GM19372 (cell line): ENCODE measurements around the gene TBCD.

ENCODE experiments used
- ATAC-seq: cut with Tn5 transposase; IDR thresholded peaks from one replicate; pipeline ENCODE4 v1.9.1; 2021; ENCODE audit warnings: mild to moderate bottlenecking, low read depth, moderate library complexity; ENCODE audit not compliant: unreplicated experiment

TBCD gene

DNA sequence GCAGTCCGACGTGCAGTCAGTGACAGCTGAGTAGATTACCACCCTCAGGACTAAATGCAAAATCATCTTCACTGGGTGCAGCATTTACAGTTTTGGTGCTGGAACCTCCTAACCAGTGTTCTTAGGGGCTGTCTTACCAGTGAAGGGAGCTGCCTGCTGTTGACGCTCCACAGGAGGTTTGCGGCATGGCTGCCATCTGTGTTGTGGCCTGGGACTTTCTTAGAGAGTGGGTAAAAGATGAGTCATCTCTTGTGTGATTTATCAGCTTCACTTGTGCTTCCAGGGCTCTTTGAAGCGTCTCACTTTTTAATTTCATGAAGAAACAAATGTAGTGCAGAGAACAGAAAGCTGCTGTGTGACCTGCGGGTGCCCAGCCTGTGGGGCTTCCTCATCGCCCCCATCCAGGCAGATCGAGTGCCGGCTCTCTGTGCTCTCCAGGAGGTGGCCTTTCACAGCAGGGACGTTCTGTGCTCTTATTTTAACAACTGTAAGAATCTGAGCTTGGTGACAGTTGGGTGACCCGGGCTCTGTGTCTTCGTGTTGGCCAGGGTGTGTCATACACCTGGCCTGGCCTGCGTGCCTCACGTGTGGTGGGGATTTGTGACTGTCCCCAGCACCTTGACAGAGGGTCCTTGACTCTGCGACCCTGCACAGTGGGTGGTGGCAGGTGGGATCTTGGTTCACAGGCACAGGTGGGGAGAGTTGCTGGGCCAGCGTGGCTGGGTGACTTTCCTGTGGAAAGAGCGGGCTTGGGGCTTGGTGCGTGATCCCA lies 112.3 kb downstream of the TBCD start:
- ATAC-seq, result peak; percentile 64

DNA sequence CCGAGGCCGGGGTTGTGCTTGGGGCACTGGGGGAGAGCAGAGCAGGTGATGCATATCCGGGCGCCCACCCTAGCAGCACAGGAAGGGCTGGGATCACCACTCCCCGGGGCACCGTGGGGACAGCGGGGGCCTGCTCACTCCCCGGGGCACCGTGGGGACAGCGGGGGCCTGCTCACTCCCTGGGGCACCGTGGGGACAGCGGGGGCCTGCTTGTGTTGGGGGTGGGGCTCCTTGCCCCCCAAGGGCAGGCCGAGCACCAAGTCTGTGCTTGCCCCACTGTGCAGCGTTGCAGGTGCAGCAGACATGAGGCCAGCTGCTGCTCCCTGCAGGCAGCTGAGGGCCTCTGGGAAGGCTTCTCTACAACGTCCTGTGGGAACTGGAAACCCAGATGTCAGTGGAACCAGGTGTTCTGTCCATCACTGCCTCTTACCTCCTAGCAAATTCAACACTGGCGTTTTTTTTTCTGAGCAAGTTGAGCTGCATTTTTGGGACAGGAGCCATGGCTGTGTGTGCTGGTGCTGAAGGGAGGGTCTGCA lies 112.9 kb downstream of the TBCD start:
- no peak for ATAC-seq

DNA sequence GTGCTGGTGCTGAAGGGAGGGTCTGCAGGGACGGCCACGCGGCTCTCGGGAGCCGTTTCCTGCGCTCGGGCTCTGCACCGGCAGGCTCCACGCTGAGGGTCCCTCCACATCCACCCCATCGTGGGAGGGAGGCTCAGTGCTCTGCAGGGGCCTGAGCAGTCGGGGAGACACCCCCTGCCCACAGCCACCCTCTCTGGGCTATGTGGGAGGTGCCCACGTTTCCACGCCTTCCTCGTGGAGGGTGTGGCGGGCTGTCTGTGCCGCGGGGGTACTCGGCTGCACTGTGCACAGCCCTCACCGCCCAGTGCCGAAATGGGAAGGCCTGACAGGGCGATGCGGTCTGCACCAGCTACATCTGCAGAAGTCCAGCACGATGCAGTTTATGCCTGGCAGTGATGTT lies 113.4 kb downstream of the TBCD start:
- no peak for ATAC-seq

DNA sequence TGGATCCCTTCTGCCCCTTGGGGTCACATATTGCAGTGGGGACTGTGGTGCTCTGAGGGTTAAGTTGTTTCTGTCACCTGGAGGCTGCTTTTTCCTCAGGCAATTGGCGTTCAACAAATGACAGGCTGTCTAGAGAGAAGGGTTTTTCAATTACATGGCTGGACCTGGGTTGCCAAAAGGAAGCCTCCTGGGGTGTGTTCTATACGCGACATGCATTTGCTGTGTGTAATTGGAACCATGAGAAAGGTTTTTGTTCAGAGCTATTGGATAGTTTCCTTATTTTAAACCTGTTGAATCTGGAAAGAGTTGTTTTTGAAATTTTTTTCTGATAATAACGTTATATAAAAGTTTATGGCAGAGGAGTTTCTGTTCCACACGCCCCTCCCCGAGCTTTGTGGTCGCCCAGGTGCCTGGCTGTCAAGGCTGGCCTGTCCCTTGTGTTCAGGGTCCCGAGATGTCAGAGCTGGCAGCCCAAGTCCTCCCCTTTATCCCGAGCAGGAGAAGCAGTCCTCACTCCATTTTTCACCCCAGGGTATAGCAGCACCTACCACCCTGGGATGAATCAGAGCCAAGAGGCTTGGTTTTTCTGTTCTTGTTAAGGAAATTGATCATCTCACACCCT lies 114.0 kb downstream of the TBCD start:
- no peak for ATAC-seq

DNA sequence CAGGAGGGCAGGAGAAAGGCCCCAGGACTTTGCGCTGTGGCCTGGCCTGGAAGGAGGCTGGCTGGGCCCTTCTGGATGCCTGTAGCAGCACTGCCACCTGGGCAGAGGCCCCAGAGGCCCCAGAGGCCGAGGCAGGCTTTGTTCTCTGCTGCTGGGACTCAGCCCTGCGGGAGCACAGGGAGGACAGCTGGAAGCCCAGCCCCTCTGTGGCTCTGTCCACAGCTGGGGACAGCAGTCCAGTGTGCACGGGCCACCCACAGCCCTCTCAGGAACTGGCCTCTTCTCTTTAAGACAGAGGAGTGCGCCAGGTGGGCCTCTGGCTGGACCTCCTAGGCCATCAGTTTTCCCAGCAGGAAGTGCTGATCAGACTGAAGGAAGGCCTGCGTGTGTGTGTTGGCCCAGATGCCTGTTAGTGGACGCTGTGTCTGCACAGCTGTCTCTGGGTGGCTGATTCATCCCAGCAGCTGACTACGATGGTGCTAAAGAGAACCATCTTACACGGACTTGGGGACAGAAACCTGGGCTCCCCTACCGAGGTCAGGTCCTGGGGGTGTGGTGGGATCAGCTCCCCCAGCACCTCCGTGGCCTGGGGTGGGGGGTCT lies 114.8 kb downstream of the TBCD start:
- ATAC-seq, result no peak

DNA sequence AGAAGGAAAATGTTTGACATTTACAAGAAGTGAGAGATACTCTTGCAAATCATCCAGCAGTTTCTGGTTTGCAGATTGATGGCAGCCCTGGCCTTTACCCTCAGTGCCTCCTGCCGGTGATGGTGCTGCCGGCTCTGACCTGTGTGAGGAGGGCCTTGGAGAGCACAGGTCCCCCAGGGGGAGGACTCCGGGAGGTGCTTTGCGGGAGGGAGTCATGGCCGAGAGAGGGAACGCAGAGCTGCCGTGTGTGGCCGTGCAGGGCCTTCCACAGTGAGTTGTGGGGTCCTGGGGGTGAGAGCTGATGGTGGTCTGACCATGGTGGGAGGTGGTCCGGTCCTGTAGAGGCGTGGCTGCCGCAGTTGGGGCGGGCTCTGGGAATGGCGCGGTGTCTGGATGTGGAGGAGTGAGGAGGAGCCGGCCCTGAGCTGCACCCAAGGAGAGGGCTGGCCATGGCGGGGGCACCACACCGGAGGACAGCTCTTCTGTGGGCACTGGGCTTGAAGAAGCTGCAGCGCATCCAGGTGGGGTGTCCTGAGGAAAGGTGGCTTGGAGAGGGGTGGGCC lies 116.0 kb downstream of the TBCD start:
- no peak for ATAC-seq

DNA sequence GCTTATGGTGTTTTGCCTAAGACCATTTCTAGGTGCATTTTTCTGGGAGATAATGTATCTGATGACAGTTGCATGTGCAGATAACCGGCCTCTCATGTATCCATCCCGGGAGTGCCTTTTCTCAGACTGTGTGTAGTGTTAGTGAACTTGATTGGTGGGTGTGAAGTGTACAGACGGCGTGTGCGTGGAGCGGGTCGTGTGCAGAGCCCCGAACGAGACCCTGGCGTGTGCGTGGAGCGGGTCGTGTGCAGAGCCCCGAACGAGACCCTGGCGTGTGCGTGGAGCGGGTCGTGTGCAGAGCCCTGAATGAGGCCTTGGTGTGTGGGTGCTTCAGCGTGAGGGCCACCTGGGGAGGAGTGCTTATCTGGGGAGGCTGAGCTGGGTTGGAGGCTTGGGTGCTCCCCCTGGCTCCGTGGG lies 116.9 kb downstream of the TBCD start:
- ATAC-seq, result no peak

DNA sequence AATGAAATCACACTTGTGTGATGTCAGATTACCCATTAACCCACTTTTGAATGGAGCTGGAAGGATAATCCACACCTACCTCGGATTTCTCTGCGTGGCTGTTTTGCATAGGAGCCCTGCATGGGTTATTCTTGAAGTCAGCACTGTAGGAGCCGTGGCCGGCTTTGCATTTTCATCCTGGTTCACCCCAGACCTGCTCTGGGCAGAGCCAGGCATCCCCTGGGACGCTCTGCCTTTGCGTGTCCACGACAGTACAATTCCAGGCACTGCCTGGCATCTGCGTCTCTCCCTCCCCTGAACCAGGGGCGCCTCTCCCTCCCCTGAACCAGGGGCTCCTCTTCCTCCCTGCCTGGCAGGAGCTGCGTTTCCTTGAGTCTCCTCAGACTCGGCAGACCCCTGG lies 117.7 kb downstream of the TBCD start:
- no peak for ATAC-seq

DNA sequence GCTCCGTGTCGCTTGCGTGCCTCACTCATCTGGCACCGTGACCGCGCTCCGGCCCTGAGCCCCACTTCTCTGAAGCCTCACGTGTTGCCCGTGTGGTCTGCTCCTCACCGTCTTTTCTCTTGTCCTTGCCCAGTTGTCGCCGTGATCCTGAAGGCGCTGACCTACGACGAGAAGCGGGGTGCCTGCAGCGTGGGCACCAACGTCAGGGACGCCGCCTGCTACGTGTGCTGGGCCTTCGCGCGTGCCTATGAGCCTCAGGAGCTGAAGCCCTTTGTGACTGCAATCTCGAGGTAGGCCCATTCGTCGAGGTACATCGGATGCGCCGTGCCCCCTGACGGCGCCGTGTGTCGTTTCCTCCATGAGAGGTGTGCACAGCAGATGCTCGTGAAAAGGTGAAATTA lies 118.2 kb downstream of the TBCD start:
- ATAC-seq, result no peak

DNA sequence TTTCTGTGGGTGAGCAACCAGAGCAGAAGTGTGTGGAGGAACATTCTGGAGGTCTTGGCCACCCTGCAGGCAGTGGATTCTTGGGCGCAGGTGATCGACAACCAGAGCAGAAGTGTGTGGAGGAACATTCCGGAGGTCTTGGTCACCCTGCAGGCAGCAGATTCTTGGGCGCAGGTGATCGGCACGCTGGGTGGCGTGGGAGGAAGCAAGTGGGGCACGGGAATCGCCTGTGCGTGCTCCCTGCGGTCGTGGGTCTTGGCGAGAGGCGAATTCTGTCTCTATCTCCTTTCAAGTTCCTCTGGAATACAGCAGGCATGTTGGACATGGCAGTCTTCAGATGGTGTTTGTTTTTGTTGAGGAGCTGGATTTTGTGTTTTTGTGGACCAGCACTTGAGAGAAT lies 118.7 kb downstream of the TBCD start:
- no peak for ATAC-seq

DNA sequence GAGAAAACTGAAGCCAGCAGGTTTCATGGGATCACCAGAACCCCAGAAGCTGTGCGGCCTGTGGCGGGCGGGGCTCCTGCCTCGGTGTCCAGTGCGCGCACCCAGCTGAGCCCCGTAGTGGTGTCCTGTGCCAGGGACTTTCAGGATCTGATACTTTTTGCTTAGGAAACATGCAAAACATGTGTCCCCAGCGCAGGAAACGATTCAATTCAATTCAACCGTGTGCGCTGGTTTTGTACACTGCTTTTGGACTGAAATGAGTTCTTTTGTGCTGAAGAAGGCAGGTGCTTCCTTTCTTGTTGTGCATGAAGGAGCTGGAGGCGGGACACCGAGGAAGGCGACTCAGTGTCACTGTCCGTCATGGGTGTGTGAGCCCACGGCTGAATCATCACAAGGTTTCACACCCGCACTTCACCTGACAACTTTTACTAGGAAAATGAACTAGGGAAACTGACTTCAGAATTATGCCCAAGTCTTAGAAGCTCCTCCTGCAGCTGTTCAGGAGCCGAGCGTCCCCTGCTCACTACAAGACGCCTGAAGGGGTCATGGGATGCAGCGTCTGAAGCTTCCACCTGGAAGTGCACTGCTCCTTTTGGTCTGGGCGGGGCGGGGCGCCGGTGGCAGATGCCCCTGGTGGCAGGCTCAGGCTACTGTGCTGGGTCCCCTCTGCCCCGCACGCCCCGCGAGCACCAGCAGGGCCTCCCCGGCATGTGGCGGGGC lies 119.4 kb downstream of the TBCD start:
- no peak for ATAC-seq

DNA sequence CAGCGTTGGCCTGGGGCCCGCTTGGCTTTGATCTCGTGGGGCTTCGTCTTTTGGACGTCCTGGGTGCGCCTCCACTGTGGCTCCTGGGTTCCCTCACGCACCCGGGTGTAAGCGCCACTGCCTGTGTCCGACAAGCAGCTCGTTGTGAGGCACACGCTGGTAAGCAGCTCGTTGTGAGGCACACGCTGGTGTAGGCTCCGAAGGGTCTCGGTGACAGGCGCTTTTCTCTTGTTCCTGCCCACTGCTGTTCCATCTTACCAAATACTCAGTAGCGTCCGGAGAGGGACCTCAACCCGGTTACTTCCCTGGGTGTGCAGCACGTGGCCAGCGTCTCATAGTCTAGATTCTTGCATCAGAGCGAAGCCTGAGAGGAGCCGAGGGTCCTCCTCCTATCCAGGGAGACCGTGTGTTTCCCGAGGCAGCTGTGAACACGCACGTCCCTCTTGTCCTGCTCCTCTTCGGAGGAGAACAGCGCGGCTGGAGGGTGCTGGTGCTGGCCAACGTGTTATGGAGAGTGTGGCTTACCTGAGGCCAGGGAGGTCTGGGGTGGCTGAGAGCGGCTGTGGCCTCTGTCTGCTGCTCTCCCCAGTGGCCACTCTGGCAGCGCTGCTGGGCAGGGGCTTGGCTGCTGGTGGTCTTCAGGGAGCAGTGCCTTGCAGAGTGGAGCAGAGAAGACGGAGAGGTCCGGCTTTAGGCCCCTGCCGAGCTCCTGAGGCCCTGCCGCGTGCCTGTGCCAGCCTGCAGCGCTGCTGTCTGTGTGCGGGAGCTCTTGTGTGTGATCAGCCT lies 120.1 kb downstream of the TBCD start:
- no peak for ATAC-seq

DNA sequence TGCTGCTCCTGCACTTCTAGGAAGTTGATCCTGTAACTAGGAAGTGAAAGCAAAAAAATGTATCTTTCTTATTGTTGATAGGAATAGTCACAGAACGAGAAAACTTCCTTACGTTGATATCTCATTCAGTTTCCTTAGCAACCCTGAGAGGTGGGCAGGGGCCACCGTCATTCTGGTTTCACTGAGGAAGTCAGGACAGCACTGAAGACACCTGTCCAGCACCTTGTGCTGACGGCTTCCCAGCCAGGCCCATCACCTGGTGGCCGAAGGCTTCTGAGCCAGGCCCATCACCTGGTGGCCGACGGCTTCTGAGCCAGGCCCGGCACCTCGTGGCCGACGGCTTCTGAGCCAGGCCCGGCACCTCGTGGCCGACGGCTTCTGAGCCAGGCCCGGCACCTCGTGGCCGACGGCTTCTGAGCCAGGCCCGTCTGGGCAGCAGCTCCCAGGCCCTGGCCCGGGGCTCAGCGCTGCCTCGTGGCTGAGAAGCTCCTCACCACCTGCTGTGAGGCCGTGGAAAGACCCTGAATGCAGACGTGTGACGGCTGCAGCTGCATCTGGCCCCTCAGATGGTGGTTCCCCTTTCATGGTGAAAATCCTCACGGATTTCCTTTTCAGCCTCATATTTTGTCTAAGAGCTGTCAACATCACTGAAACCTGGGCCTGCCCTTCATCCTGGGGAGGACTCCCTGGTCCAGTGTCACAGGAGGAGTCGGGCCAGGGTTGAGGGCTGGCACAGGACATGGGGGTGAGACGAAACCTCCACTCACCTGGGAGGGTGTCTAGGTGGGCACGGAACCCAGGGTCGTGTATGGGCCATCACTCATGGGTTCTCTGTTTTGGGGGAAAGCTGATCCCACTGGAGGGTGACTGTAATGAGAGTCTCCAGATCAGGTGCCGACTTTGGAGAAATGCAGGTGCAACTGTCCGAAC lies 121.0 kb downstream of the TBCD start:
- ATAC-seq, result no peak

DNA sequence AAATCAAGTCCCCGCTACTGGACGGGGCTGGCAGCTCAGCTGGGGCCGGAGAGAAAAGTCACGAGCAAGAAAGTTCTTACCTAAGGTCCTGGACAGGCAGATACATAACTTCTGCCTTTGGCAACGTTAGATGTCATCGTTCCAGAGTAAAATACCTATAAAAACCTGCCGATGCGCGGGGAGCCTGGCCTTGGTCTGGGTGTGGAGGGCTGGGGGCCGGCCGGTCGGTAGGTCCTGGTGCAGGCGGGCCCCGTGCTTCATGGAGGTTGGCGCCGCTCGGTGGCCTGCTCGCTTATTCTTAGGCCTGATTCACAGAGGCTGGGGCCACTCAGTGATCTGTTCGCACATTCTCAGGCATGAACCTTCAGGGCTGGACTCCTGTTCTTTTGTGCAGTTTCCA lies 121.7 kb downstream of the TBCD start:
- no peak for ATAC-seq

DNA sequence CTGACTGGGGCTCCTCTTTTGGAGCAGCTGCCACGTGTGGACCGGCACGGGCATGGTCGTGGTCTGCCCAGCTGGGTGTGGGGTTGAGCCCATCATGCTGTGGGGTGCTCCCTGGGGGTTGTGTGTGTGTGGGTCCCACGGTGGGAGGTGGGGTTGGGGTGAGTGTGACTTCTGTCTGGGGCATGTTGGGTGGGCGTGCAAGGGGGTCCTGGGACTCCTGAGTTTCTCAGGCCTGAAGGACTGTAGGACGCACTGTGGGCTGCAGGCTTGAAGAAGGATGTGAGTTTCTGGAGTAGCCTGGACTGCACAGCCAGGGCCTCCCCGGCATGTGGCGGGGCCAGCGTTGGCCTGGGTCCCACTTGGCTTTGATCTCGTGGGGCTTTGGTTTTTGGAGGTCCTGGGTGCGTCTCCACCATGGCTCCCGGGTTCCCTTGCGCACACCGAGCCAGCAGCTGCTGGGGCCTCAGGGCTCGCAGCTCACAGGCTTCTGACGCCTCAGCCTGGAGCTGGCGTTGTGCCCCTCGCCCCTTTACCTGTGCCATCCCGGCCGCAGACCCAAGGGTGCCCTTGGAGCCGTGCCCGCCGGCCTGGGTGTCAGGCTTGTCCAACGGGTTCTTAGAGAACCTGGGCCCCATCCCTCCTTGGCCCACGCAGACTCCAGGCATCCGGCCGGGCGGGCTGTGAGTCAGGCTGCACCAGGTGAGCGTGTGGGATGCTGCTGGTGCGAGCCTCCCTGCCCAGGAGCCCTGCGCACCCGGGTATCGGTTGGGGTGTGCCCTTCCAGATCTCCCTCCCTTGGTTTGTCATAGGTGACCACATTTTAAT lies 122.4 kb downstream of the TBCD start:
- no peak for ATAC-seq

DNA sequence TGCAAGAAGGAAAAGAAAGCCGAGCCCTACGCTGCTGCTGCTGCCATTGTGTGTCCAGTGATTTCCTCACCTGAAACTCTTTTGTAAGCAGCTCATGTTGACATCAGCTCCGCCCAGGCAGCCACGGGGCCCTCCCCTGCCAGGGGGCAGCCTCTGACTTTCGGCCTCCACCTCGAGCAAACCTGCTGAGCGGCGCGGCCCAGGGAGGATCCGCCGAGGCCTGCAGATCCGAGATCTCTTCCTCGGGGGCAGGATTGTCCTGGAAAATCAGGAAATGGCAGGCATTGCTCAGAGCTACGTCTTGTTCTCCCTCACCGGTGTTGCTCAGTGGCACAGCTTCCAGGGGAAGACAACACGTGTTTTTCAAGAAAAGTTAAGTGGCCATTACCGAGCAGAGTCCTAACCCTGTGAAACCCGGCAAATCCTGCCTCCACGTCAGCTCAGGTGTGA lies 123.6 kb downstream of the TBCD start:
- ATAC-seq, result no peak

DNA sequence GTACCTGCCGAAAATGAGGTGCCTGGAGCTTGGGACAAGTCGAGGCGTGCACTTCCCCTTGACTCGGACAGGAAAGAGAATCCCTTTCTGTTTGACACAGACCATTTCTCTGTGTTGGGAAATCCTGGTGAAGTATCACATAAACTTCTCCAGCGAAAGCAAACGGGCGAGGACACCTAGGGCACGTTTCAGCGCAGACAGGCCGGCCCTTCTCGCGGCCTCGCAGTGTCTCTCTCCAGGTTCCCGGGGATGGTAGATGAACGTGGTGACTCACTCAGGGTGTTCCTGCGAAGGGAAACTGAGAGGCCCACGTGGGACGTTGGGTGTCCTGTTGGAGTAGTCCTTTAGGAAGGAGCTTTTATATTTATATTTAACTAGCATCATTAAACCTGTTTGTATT lies 124.3 kb downstream of the TBCD start:
- no peak for ATAC-seq
